GM23248 (cell line): ENCODE results near the gene CAST. TPM values are rescaled to one million over a fixed set of nuclear protein-coding genes. Genes with fewer than 3 reads are reported as not detected.

Experiments
- DNase-seq: peaks from one replicate; pipeline ENCODE4 v3.0.0-alpha.2; 2015
- H2AFZ ChIP-seq: fragments of 200-600 bp; sonication (generic); 2 replicates; pipeline ENCODE4 v1.6.1; 2016; ENCODE audit warnings: antibody characterized with exemption
- H3F3A ChIP-seq: fragments of 200-600 bp; sonication (generic); 2 replicates; pipeline ENCODE4 v1.6.1; 2016; ENCODE audit warnings: mild to moderate bottlenecking, antibody characterized with exemption, mixed run types; ENCODE audit not compliant: insufficient read depth
- H3K27ac ChIP-seq: fragments of 200-600 bp; sonication (generic); 2 replicates; pipeline ENCODE4 v1.5.1; 2016; ENCODE audit warnings: mild to moderate bottlenecking
- H3K27me3 ChIP-seq: fragments of 200-600 bp; sonication (generic); replicated peaks from 2 replicates; pipeline ENCODE4 v1.6.1; 2016; ENCODE audit warnings: mild to moderate bottlenecking; ENCODE audit not compliant: insufficient read depth
- H3K36me3 ChIP-seq: fragments of 200-600 bp; sonication (generic); 2 replicates; pipeline ENCODE4 v1.6.1; 2016; ENCODE audit warnings: low read depth, mild to moderate bottlenecking
- H3K4me1 ChIP-seq: fragments of 200-600 bp; sonication (generic); 2 replicates; pipeline ENCODE4 v1.6.1; 2016; ENCODE audit warnings: mild to moderate bottlenecking; ENCODE audit not compliant: insufficient read depth
- H3K4me2 ChIP-seq: fragments of 200-600 bp; sonication (generic); one replicate; pipeline ENCODE4 v1.6.1; 2016; ENCODE audit warnings: mild to moderate bottlenecking; ENCODE audit not compliant: unreplicated experiment
- H3K4me3 ChIP-seq: fragments of 200-600 bp; sonication (generic); 2 replicates; pipeline ENCODE4 v1.5.1; 2016; ENCODE audit warnings: mild to moderate bottlenecking
- H3K79me2 ChIP-seq: fragments of 200-600 bp; sonication (generic); 2 replicates; pipeline ENCODE4 v1.6.1; 2016; ENCODE audit warnings: mild to moderate bottlenecking; ENCODE audit not compliant: insufficient read depth
- H3K9ac ChIP-seq: fragments of 200-600 bp; sonication (generic); 2 replicates; pipeline ENCODE4 v1.6.1; 2016; ENCODE audit warnings: mild to moderate bottlenecking
- H3K9me2 ChIP-seq: fragments of 200-600 bp; sonication (generic); 2 replicates; pipeline ENCODE4 v1.6.1; 2016; ENCODE audit warnings: mixed run types, mild to moderate bottlenecking, moderate library complexity; ENCODE audit not compliant: insufficient read depth
- H3K9me3 ChIP-seq: fragments of 200-600 bp; sonication (generic); one replicate; pipeline ENCODE4 v1.6.1; 2017; ENCODE audit warnings: low read depth
- H4K20me1 ChIP-seq: fragments of 200-600 bp; sonication (generic); 2 replicates; pipeline ENCODE4 v1.6.0; 2016; ENCODE audit not compliant: insufficient read depth
- EZH2 ChIP-seq: fragments of 200-600 bp; sonication (generic); IDR thresholded peaks from 2 replicates; pipeline ENCODE4 v1.6.1; 2018; ENCODE audit warnings: antibody characterized with exemption, mild to moderate bottlenecking; ENCODE audit not compliant: insufficient read depth, poor library complexity, severe bottlenecking
- EZH2phosphoT487 ChIP-seq: fragments of 200-600 bp; sonication (generic); IDR thresholded peaks from 2 replicates; pipeline ENCODE4 v1.6.1; 2018; ENCODE audit warnings: antibody characterized with exemption, moderate library complexity, mild to moderate bottlenecking, low read depth; ENCODE audit not compliant: insufficient read depth
- WGBS, 2 experiments: methylation state at CpG; one replicate each; pipeline ENCODE4 v1.1.6; 2015 to 2017; ENCODE audit warnings: low lambda C conversion rate in 2 of 2, low coverage in 1 of 2; ENCODE audit errors: missing lambda C conversion rate in 2 of 2; 5-methylcytosine and 5-hydroxymethylcytosine counted together
- in situ Hi-C: fragments of 300-500 bp; cut with MboI; formaldehyde crosslinking; loops from 2 replicates; pipeline ENCODE4 v1.15.0; 2020
- polyA plus RNA-seq: library from polyadenylated mRNA; unstranded; fragments of >200 nt; fragmentation: Nextera tagmentation; extraction: Ambion mirVana; gene quantifications from 2 replicates; pipeline ENCODE4 v1.2.1, GENCODE V29; 2016
- total RNA-seq: library from RNA; depleted of rRNA; stranded (reverse); fragments of >200 nt; shearing (Covaris generic); gene quantifications from 2 replicates; pipeline ENCODE4 v1.2.3, GENCODE V29; 2014

Gene CAST
- total and polyA plus RNA-seq, 2 experiments from 2014 or later = 179 to 196 TPM

GRCh38 chr5:96654209-96654608, 8.0 kb upstream of the CAST start:
- Histone ChIP-seq H4K20me1 (no peaks in the 10 kb centered on the region), H3K4me1 (peaks cover 51% of the 10 kb centered on the region)
- 95 to 96% methylated on average over 4 of the region's 4 CpGs for WGBS, 2 experiments

GRCh38 chr5:96655085-96655484, 7.1 kb upstream of the CAST start:
- no peak overlapping the region for H3K4me3 ChIP-seq
- no peak overlapping the region for H3K9ac ChIP-seq
- no peak for DNase-seq
- WGBS, 2 experiments = 98 to 100% methylated on average over 3 of the region's 3 CpGs
- H3K9me2 ChIP-seq = no peaks in the 10 kb centered on the region; the same call in 1 of the 2 replicates
- peaks cover 43% of the 10 kb centered on the region for H3K4me1 ChIP-seq
- H3K36me3 ChIP-seq = no peaks in the 10 kb centered on the region
- no peaks in the 10 kb centered on the region for H3K27me3 ChIP-seq
- no peaks in the 10 kb centered on the region for H3K9me3 ChIP-seq
- H2AFZ ChIP-seq = no peak overlapping the region
- H3K4me2 ChIP-seq = peak overlapping the region; percentile 2
- TF ChIP-seq EZH2phosphoT487 (no peak), EZH2 (no peak)
- H4K20me1 ChIP-seq = no peaks in the 10 kb centered on the region
- no peak overlapping the region for H3K27ac ChIP-seq
- no peaks in the 10 kb centered on the region for H3K79me2 ChIP-seq
- in situ Hi-C loops = no loop called here
- H3F3A ChIP-seq = peaks cover 31% of the 10 kb centered on the region

More at GRCh38 chr5:96654209-96654608, 8.0 kb upstream of the CAST start:
- no peaks in the 10 kb centered on the region for H3K79me2 ChIP-seq
- H2AFZ ChIP-seq = no peak overlapping the region
- in situ Hi-C loops = no loop called here
- no peak overlapping the region for H3K9ac ChIP-seq
- peaks cover 40% of the 10 kb centered on the region for H3F3A ChIP-seq
- no peaks in the 10 kb centered on the region for H3K36me3 ChIP-seq
- TF ChIP-seq EZH2phosphoT487 = no peak
- no peak for TF ChIP-seq EZH2
- H3K27me3 ChIP-seq = no peaks in the 10 kb centered on the region
- no peaks in the 10 kb centered on the region for H3K9me3 ChIP-seq
- no peak for DNase-seq
- H3K9me2 ChIP-seq = no peaks in the 10 kb centered on the region; the same call in 1 of the 2 replicates
- H3K27ac ChIP-seq = no peak overlapping the region
- H3K4me3 ChIP-seq = no peak overlapping the region
- no peak overlapping the region for H3K4me2 ChIP-seq

- no peaks in the 10 kb centered on the region for H4K20me1 ChIP-seq
- no peaks in the 10 kb centered on the region; the same call in 1 of the 2 replicates for H3K9me2 ChIP-seq
- peak overlapping the region; percentile 2 for H3K4me2 ChIP-seq
- no peak overlapping the region for H3K9ac ChIP-seq
- H3K27me3 ChIP-seq = no peaks in the 10 kb centered on the region
- no peaks in the 10 kb centered on the region for H3K9me3 ChIP-seq
- TF ChIP-seq EZH2phosphoT487 (no peak), EZH2 (no peak)
- in situ Hi-C loops = no loop called here
- H3K27ac ChIP-seq = no peak overlapping the region
- WGBS, 2 experiments = 28 to 43% methylated on average over 1 of the region's 1 CpG
- H3K4me1 ChIP-seq = peaks cover 44% of the 10 kb centered on the region
- no peak overlapping the region for H2AFZ ChIP-seq
- peaks cover 31% of the 10 kb centered on the region for H3F3A ChIP-seq
- DNase-seq = peak; percentile 58
- H3K79me2 ChIP-seq = no peaks in the 10 kb centered on the region
- no peak overlapping the region for H3K4me3 ChIP-seq
- no peaks in the 10 kb centered on the region for H3K36me3 ChIP-seq
Measured at GRCh38 chr5:96655506-96655905, 6.7 kb upstream of the CAST start.

- Histone ChIP-seq H2AFZ (no peak overlapping the region), H3K4me3 (peak overlapping the region; percentile 44; the same call in 1 of the 2 replicates), H3K9me3 (no peaks in the 10 kb centered on the region), H3K9me2 (no peaks in the 10 kb centered on the region; the same call in 1 of the 2 replicates), H3F3A (peaks cover 44% of the 10 kb centered on the region), H3K4me1 (peaks cover 49% of the 10 kb centered on the region), H3K79me2 (no peaks in the 10 kb centered on the region), H3K27ac (peak overlapping the region; percentile 72), H3K9ac (peak overlapping the region; percentile 43; the same call in 1 of the 2 replicates), H4K20me1 (no peaks in the 10 kb centered on the region), H3K4me2 (peak overlapping the region; percentile 74), H3K27me3 (no peaks in the 10 kb centered on the region), H3K36me3 (no peaks in the 10 kb centered on the region)
- TF ChIP-seq EZH2 (no peak), EZH2phosphoT487 (peak; percentile 73; the same call in 1 of the 2 replicates)
- peak; percentile 97 for DNase-seq
- in situ Hi-C loops = no loop called here
- WGBS, 2 experiments = 6 to 8% methylated on average over 3 of the region's 3 CpGs
Measured at GRCh38 chr5:96657068-96657467, 5.1 kb upstream of the CAST start.

GRCh38 chr5:96658272-96658671, 3.9 kb upstream of the CAST start:
- no peak overlapping the region for H3K9ac ChIP-seq
- H3K4me3 ChIP-seq = no peak overlapping the region
- TF ChIP-seq EZH2phosphoT487 (no peak), EZH2 (no peak)
- no peak for DNase-seq
- H3K4me1 ChIP-seq = peaks cover 43% of the 10 kb centered on the region
- no peaks in the 10 kb centered on the region for H3K9me3 ChIP-seq
- 73 to 76% methylated on average over 1 of the region's 1 CpG for WGBS, 2 experiments
- no peaks in the 10 kb centered on the region for H4K20me1 ChIP-seq
- peaks cover 46% of the 10 kb centered on the region for H3F3A ChIP-seq
- H3K79me2 ChIP-seq = peaks cover under 1% of the 10 kb centered on the region
- no peak overlapping the region for H2AFZ ChIP-seq
- no peak overlapping the region for H3K27ac ChIP-seq
- no peaks in the 10 kb centered on the region for H3K36me3 ChIP-seq
- H3K9me2 ChIP-seq = no peaks in the 10 kb centered on the region; the same call in 1 of the 2 replicates
- no peaks in the 10 kb centered on the region for H3K27me3 ChIP-seq
- no peak overlapping the region for H3K4me2 ChIP-seq
- in situ Hi-C loops = no loop called here
